Osteoblast (primary cell): ENCODE data around the gene STOML2. TPM values are rescaled to one million over a fixed set of nuclear protein-coding genes. Genes with fewer than 3 reads are reported as not detected.
A peak's percentile ranks its signal among the peaks of the same experiment; 100 is the strongest.

Source experiments
- DNase-seq: peaks from one replicate; pipeline ENCODE4 v3.0.0; 2011; ENCODE audit warnings: low spot score, mixed read lengths; ENCODE audit not compliant: insufficient read length; ENCODE audit errors: missing footprints
- H2AFZ ChIP-seq: 2 replicates; pipeline ENCODE4 v1.6.0; 2011; ENCODE audit warnings: mild to moderate bottlenecking, low read length
- H3K27ac ChIP-seq: 2 replicates; pipeline ENCODE4 v1.5.1; 2011; ENCODE audit warnings: mild to moderate bottlenecking, low read depth, low read length, moderate library complexity
- H3K27me3 ChIP-seq: 2 replicates; pipeline ENCODE4 v1.6.0; 2012; ENCODE audit warnings: mild to moderate bottlenecking, control low read depth, inconsistent platforms, low read length, moderate library complexity; ENCODE audit not compliant: insufficient read depth
- H3K36me3 ChIP-seq: 2 replicates; pipeline ENCODE4 v1.5.1; 2011; ENCODE audit warnings: mild to moderate bottlenecking, low read length, control low read depth, moderate library complexity; ENCODE audit not compliant: insufficient read depth
- H3K4me1 ChIP-seq: 2 replicates; pipeline ENCODE4 v1.5.1; 2011; ENCODE audit warnings: mild to moderate bottlenecking, low read length, control low read depth, moderate library complexity; ENCODE audit not compliant: insufficient read depth
- H3K4me2 ChIP-seq: 2 replicates; pipeline ENCODE4 v1.6.0; 2011; ENCODE audit warnings: mild to moderate bottlenecking, low read length; ENCODE audit not compliant: insufficient read depth
- H3K4me3 ChIP-seq: fragments of 200-600 bp; sonication (generic); 3 replicates; pipeline ENCODE4 v1.5.1; 2012; ENCODE audit warnings: mild to moderate bottlenecking, low read length, inconsistent platforms; ENCODE audit not compliant: insufficient read depth
- H3K79me2 ChIP-seq: 2 replicates; pipeline ENCODE4 v1.6.0; 2012; ENCODE audit warnings: mild to moderate bottlenecking, low read length, control low read depth, inconsistent platforms; ENCODE audit not compliant: insufficient read depth
- H3K9me3 ChIP-seq: 2 replicates; pipeline ENCODE4 v1.5.1; 2011; ENCODE audit warnings: low read depth, low read length, control low read depth
- H4K20me1 ChIP-seq: 2 replicates; pipeline ENCODE4 v1.6.0; 2012; ENCODE audit warnings: mild to moderate bottlenecking, low read length, control low read depth; ENCODE audit not compliant: insufficient read depth
- CTCF ChIP-seq: IDR thresholded peaks from 2 replicates; pipeline ENCODE4 v1.5.1; 2011; ENCODE audit warnings: mild to moderate bottlenecking, low read depth, low read length, moderate library complexity; ENCODE audit errors: extremely low read depth
- total RNA-seq: library from RNA; depleted of rRNA; stranded (reverse); fragments of >200 nt; gene quantifications from 2 replicates; pipeline ENCODE4 v1.2.3, GENCODE V29; 2012

Gene STOML2
- total RNA-seq, 1 donor = 130 TPM

DNA sequence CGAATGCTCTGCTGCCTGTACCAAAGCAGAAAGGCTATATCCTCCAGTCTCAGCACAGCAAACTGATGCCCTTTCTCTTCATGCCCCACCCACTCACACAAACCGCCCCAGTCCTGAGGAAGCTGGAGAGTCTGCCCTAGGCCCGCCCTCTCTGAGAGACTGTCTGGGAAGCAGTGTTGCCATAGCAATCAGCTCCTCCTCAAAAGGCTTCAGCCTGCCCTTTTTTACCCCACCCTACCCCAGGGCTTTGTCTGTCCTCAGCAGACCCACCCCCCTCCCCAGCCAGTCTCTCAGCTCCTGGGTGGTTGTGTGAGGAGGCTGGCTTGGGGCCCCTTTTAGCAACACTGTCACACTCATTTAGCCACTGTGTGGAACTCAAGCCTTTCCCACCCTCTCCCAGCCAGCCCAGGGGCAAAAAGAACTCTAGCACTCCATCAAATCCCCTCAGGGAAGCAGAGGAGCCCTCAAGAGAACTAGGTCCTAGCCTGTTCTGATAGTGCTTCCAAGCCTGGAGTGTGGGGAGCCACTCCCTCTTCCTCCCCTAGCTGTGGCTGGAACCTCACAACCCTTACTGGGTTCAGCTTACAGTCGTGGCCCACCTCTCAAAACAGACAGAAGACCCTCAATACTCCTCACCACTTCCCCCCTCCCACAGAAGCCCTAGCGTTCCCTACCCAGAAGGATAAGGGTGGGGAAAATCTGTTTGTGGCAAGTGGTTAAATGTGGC, 11.3 kb upstream of the STOML2 start:
- Histone ChIP-seq H3K36me3 (peaks cover 3% of the 10 kb centered on the region), H3K79me2 (peaks cover 34% of the 10 kb centered on the region), H3K4me1 (peaks cover 60% of the 10 kb centered on the region), H3K27ac (peak overlapping the region; percentile 91), H3K9me3 (no peaks in the 10 kb centered on the region), H3K4me3 (peak overlapping the region; percentile 90), H3K27me3 (no peaks in the 10 kb centered on the region), H3K4me2 (peak overlapping the region; percentile 89), H2AFZ (peak overlapping the region; percentile 63), H4K20me1 (peaks cover 12% of the 10 kb centered on the region)
- peak; percentile 98 for DNase-seq
- no peak for TF ChIP-seq CTCF

GRCh38 chr9:35112257-35113020, 9.5 kb upstream of the STOML2 start:
- Histone ChIP-seq H3K4me2 (peak overlapping the region; percentile 86), H3K27me3 (no peaks in the 10 kb centered on the region), H4K20me1 (peaks cover 25% of the 10 kb centered on the region), H3K36me3 (peaks cover 16% of the 10 kb centered on the region), H2AFZ (peak overlapping the region; percentile 8), H3K4me1 (peaks cover 59% of the 10 kb centered on the region), H3K79me2 (peaks cover 51% of the 10 kb centered on the region), H3K9me3 (no peaks in the 10 kb centered on the region), H3K4me3 (peak overlapping the region; percentile 65), H3K27ac (peak overlapping the region; percentile 90)
- DNase-seq = peak; percentile 95
- no peak for TF ChIP-seq CTCF

- Histone ChIP-seq H2AFZ (peak overlapping the region; percentile 40), H3K9me3 (no peaks in the 10 kb centered on the region), H4K20me1 (peaks cover 27% of the 10 kb centered on the region), H3K4me1 (peaks cover 51% of the 10 kb centered on the region), H3K27ac (peak overlapping the region; percentile 90), H3K4me2 (peak overlapping the region; percentile 96), H3K79me2 (peaks cover 59% of the 10 kb centered on the region), H3K4me3 (peak overlapping the region; percentile 94), H3K36me3 (peaks cover 26% of the 10 kb centered on the region), H3K27me3 (no peaks in the 10 kb centered on the region)
- DNase-seq = peak; percentile 99
- TF ChIP-seq CTCF = no peak
These were observed 8.3 kb upstream of the STOML2 start for GRCh38 chr9:35111001-35111933.
